CD4-positive, alpha-beta T cell treated with Interleukin-6 for 4 hours (primary cell): ENCODE measurements around the gene GDI1.

ENCODE experiments used
- DNase-seq: peaks from one replicate; pipeline ENCODE4 v3.0.0-alpha.2; 2020; ENCODE audit warnings: mixed read lengths

GDI1 gene

GRCh38 chrX:154464806-154465365 is 27.9 kb downstream of the GDI1 start:
- DNase-seq = no peak

GRCh38 chrX:154465601-154466000 is 28.6 kb downstream of the GDI1 start:
- no peak for DNase-seq

DNA sequence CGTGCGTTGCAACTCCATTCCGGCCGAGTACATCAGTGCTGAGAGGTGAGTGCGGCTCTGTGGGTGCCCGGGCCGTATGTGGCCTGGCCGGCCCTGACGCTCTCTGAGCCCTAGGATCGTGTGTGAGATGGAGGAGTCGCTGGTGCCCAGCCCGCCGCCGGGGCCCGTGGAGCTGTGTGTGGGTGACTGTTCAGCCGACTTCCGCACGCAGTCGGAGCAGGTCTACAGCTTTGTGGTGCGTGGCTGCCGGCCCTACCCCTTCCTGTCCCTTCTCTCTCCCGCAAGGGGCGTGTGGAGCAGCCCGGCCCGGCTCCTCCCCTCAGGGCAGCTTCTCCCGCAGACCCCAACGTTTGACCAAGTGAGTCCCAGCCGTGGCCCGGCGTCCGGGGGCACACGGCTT is 29.1 kb downstream of the GDI1 start:
- DNase-seq = no peak

DNA sequence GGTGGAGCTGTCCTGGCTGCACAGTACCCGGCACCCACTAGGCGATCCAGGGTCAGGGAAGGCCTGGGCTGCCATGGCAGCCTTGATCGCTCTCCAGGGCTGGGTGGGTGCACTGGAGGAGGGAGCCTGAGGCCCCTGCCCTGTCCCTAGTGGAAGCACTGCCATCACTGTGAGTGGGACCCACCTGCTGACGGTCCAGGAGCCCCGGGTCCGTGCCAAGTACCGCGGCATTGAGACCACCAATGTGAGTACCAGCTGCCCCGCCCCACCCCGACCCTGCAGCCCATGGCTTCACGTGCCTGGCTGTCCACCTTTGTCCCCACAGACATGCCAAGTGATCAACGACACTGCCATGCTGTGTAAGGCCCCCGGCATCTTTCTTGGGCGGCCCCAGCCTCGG is 30.0 kb downstream of the GDI1 start:
- no peak for DNase-seq

- DNase-seq = no peak
Measured at GRCh38 chrX:154467556-154467955, 30.6 kb downstream of the GDI1 start.

DNA sequence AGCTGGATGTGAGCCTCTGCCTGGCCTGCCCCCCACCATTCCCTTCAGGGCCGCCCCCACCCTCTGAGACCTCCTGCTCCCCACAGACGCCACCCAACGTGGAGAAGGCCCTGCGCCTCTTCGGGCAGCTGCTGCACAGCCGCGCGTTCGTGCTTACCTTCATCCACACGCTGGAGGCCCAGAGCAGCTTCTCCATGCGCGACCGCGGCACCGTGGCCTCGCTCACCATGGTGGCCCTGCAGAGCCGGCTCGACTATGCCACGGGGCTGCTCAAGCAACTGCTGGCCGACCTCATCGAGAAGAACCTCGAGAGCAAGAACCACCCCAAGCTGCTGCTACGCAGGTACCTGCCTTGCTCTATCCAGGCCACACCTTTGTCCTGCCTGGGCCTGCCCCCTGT is 31.3 kb downstream of the GDI1 start:
- no peak for DNase-seq

- DNase-seq = no peak
Measured at GRCh38 chrX:154469114-154469513, 32.2 kb downstream of the GDI1 start.

- DNase-seq = no peak
Measured at GRCh38 chrX:154469880-154470279, 32.9 kb downstream of the GDI1 start.

GRCh38 chrX:154470434-154470833 is 33.5 kb downstream of the GDI1 start:
- DNase-seq = no peak

GRCh38 chrX:154470914-154471568 is 34.1 kb downstream of the GDI1 start:
- DNase-seq = no peak

GRCh38 chrX:154471839-154472684 is 35.1 kb downstream of the GDI1 start:
- DNase-seq = no peak

GRCh38 chrX:154472685-154473632 is 36.0 kb downstream of the GDI1 start:
- no peak for DNase-seq

DNA sequence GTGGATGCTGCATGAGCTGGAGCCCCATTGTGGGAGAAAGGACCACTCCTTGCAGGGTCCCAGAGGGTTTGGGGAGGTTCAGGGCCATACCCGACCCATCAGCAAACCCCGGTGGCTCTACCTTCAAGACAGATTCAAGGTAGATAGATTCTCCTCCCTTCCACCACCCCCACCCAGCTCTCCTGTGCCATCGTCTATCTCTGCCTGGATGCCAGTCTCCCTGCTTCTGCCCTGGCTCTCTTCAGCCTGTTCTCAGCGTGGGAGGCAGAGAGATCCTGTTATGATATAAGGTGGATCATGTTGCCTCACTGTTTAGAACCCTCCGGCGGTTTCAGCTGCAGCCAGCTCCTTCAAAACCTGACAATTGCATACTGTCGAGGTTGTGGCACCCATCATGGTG is 36.7 kb downstream of the GDI1 start:
- DNase-seq = no peak

DNA sequence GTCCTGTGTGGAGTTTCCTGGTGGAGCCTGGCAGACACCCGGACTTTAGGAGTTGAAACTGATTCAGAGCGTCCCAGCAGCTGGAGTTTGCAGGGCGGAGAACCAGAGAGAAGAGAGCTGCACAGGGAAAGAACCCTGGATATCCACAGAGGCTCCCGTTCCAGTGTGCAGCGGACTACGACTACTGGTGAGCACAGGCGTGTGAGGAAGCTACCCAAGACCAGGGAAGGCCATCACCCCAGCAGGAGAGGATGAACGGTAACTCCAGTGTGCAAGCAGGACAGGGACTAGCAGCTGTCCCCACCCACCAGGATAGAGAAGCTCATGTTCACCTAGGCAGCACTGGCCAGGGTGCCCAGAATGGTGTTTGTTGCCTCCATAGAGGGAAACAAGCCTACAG is 39.9 kb downstream of the GDI1 start:
- DNase-seq = no peak

DNA sequence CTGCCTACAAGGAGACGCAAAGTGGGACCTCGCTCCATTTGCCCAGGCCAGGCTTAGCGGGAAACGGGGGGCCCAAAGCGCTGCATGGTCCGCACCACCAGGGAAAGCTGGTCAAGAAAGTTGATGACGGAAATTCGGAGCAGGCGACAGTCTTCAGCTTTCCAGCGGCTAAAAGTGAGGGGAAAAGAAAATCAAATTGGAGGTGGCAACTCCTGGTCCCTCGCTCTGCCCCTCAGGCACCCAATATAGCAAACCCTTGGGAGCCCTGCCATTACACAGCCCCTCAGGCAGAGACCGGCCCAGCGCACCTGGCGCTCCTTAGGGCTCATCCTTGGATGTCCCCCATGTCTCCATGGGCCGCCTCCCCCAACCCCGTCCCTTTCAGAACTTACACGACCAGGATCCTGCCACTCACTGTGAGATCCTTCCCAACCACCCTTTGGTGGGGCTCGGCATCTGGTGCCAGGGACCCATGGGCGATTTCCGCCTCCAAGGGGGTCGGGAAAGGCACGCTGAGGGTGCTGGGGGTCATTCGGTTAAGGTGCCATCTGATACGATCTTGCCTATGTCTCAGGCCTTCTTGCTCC is 41.0 kb downstream of the GDI1 start:
- no peak for DNase-seq

DNA sequence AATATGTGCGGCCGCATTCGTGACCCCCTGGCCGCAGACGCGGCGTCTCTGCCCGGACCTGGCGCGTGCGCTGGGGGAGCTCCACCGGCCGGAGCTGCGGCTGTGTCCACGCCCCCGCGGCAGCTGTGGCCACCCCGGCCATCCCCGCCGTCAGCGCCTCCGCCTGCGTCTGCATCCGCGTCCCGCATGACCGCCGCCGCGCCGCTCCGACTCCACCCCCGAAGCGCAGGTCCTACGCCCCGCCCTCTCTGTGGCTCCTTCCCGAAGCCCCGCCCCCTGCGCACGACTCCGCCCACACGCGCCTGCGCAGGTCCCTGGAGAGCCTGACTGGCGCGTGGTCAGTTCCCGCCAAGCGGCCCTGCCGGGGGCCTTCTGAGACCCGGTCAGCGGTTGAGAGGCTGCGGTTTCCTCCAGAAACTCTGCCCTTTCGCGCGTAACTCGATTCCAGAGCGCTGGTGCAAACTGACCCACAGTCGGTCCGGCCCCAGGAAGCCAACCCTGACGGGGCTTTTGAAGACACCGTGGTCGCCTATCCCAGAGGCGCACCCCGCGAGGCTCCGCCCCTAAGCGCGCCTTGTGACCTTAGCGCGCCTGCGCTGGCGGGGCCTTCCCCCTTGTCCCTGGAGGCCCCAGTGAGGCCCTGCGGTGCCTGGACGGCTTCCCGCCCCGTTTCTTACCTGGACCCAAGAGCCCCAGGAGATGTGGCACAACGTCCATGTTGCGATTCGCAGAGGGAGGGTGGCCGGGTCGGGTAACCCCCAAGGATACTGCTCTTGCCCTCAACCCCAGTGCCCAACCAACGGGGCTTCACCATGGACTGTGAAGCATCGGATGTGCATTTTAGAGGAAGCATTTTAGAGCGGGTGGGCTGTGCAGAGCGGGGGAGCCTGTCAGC is 42.0 kb downstream of the GDI1 start, which contains the start of gene LAGE3:
TSS of gene LAGE3 (minus strand) at position 554 of the 895 bp plus-strand sequence. CDS start at position 188, 366 bp downstream.
- peak; percentile 94 for DNase-seq

DNA sequence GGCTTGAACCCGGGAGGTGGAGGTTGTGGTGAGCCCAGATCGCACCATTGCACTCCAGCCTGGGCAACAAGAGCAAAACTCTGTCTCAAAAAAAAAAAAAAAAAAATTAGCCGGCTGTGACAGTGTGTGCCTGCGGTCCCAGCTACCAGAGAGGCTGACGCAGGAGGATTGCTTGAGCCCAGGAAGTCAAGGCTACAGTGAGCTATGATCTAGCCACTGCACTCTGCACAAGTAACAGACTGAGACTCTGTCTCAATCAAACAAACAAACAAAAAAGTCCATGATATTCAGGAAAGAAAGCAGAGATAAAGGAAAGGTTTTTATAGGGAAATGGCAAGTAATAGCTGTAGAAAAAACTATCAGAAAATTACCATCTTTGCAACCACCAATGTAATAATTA is 44.2 kb downstream of the GDI1 start:
- no peak for DNase-seq

DNA sequence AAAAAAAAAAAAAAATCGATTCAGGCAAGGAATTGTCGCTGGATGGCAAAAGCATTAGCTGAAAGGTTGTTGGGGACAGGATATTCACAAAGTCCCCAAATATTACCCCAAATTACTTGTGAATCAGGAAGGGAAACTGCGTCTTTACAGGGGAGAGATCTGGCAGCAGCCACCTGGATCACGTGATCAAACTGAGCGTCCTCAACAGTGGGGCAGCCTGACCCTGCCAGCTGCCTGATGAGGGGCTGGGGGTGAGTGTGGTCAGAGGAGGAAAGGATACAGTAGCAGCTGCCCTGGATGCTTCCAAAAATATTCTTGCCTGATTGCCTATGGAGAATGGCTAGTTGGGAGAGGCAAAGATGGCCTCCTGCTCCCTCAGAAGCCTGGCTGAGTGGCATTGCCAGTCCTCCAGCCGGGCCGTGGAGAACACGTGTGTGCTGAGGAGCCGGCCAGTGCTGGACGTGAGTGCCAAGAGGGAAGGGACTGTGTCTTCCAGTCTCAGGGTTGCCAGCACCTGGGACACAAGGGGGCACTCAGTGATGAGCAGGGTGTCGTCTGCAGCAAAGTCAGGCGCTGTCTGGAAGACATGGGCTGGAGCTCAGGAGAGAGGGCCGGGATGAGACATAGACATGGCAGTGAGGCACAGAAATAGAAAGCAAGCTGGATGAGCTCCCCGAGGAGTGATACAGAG is 45.1 kb downstream of the GDI1 start:
- no peak for DNase-seq

DNA sequence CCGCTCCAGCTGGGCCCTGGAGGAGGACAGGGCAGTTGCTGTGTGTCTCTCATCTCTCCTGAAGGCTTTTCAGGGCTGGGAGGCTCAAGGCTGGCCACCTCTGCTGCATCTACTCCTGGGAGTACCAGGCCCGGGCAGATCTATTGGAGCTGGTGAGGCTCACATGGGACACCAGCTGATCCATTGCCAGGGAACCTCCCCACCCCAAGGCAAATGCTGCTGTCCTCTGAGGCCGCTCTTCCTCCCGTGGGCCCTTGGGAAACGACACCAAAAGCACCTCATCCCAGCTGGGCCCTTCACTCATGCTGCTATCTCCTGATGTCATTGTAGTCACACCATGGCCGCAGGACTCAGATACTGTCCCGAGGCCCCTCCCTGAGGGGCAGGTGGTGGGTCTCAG is 45.8 kb downstream of the GDI1 start:
- DNase-seq = no peak

GRCh38 chrX:154483325-154483724 is 46.4 kb downstream of the GDI1 start:
- no peak for DNase-seq
